HG03460 (cell line): ENCODE measurements around the gene FOCAD.
A peak's percentile ranks its signal among the peaks of the same experiment; 100 is the strongest.
"Not testable (repeated sequence)": the region's sequence is repeated elsewhere in the genome, so short reads cannot be mapped to it uniquely, and the experiment has no call there.

Source experiments
- ATAC-seq: cut with Tn5 transposase; IDR thresholded peaks from one replicate; pipeline ENCODE4 v1.9.1; 2021; ENCODE audit not compliant: unreplicated experiment

The FOCAD gene

GRCh38 chr9:20945856-20946255 lies 261.8 kb downstream of the FOCAD start:
- ATAC-seq: no peak

- no peak for ATAC-seq
These were observed 264.6 kb downstream of the FOCAD start for GRCh38 chr9:20948703-20949102.

- ATAC-seq: no peak
These were observed 266.6 kb downstream of the FOCAD start for GRCh38 chr9:20950707-20951106.

DNA sequence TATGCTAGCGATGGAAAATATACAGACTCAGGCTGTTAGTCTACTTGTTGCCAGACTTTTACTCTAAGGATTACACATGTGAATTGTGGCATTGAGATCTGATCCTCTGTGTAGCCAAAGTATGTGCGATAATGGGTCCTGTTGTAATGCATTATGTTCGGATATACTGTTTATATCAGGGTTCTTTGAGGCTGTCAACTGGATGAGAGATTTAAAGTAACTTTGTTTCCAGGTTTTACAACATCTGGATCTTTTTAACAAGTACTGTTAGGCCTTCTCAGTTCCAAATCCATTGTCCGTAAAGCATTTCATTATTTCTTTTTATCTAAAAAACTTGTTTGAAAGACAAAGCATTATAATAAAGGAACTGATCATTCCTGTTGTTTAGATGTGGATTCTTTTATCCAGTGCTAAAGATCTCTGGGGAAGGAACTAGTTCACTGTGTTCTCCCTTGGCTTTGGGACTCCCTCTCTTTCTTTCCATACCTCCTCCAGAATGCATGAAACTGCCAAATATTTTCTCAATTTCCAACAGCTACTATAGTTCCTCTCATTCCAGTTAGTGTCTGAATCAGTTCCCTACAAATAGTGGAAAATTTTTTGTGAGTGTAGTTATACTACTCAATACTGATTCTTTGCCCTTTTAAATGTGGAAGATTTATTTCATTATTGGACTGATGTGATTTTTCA lies 278.6 kb downstream of the FOCAD start:
- ATAC-seq: no peak

- ATAC-seq: no peak
These were observed 288.6 kb downstream of the FOCAD start for GRCh38 chr9:20972684-20973083.

DNA sequence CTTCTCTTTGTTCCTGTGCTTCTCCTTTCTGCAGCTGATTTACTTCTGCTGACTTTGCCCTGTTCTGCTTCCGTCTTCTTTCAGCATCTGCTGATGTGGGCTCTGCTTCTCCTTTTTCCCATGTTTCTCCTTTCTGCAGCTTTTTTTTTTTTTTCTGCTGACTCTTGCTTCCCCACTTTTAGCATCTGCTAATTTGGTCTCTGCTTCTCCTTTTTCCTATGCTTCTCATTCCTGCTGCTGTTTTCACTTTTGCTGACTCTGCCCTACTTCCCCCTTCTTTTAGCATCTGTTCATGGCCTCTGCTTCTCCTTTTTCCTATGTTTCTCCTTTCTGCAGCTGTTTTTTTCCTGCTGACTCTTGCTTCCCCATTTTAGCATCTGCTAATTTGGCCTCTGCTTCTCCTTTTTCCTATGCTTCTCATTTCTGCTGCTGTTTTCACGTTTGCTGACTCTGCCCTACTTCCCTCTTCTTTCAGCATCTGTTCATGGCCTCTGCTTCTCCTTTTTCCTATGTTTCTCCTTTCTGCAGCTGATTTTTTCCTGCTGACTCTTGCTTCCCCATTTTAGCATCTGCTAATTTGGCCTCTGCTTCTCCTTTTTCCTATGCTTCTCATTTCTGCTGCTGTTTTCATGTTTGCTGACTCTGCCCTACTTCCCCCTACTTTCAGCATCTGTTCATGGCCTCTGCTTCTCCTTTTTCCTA lies 289.3 kb downstream of the FOCAD start:
- not testable (repeated sequence) for ATAC-seq

GRCh38 chr9:20974191-20974938 lies 290.3 kb downstream of the FOCAD start:
- not testable (repeated sequence) for ATAC-seq

DNA sequence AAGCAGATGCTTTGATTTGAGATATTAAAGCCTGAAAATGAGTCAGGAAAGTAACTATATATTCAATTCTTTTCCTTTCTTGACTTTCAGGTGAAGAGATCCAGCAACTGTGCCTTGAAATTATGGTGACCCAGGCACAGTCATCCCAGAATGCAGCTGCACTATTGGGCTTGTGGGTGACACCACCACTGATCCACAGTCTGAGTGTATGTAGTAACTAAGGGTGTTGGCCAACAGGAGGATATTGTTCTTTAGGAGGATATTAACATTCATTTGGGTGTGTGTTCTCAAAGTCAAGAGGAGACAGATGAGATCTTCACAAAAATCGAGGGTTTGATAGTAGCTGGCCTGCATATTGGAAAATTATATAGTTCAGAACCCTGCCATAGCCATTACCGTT lies 294.2 kb downstream of the FOCAD start:
- no peak for ATAC-seq

- ATAC-seq: peak; percentile 70
These were observed 296.9 kb downstream of the FOCAD start for GRCh38 chr9:20980832-20981455.

- no peak for ATAC-seq
These were observed 297.4 kb downstream of the FOCAD start for GRCh38 chr9:20981486-20981885.

DNA sequence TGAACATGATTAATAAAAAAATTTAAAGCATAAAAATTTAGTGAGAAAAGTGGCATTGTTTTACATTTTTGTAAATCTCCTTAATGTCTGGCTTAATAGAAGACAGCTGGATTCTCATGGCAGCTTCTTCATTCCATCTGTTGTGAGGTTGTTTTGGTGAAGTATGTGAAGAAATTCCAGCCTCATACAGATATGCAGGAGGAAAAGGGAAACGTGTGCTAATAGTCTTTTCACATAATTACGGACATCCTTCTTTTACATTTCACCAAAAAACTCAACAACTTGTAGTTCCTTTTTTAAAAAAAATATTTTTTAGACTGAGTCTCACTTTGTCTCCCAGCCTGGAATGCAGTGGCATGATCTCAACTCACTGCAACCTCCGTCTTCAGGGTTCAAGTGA lies 300.4 kb downstream of the FOCAD start:
- no peak for ATAC-seq

DNA sequence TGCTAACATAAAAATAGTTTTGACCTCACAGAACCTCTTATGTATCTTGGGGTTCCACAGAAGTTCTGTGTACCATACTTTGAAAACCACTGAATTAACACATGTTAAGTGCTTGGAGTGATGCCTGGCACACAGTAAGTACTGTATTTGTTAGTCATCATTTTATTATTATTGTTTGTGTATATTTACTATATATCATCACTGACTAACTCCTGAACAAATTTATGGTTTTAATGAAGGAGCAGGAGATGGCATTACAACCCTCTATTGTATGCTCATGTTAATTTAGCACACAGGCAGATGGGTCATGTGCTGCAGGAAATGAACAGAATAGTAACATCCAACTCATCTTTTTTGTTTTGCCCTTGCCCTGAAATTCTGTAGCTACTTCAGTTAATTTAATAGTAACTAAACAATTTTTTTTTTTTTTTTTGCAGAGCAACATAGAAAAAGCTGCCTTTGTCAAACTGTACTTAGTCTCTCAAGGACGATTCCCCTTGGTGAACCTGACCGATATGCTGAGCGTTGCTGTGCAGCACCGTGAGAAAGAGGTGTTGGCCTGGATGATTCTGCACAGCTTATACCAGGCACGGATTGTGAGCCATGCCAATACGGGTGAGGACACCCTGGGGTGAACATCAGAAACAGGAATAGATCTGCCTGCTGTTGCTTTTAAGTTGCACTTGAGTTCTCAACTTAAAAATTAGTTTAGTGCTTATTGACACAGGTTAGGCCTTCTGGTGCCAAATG lies 302.0 kb downstream of the FOCAD start:
- no peak for ATAC-seq

DNA sequence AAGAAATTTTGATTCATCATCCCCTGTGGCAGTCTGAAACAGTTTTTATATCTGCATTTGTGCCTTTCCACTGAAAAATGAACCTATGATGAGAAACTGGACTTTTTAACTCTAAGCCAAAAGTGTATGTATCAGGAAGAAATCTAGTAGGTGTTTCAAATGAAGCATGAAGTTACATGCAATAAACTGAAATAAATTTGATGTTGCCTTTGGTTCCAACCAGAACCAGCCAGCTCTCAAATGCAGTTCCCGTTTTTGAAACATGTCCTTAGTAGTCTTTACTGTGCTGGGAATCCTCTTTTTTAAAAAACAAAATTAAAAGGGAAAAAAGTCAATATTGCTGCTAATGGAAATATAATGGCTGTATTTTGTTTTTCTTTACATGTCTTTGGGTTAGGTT lies 303.5 kb downstream of the FOCAD start:
- ATAC-seq: no peak

GRCh38 chr9:20988061-20988460 lies 304.0 kb downstream of the FOCAD start:
- no peak for ATAC-seq

DNA sequence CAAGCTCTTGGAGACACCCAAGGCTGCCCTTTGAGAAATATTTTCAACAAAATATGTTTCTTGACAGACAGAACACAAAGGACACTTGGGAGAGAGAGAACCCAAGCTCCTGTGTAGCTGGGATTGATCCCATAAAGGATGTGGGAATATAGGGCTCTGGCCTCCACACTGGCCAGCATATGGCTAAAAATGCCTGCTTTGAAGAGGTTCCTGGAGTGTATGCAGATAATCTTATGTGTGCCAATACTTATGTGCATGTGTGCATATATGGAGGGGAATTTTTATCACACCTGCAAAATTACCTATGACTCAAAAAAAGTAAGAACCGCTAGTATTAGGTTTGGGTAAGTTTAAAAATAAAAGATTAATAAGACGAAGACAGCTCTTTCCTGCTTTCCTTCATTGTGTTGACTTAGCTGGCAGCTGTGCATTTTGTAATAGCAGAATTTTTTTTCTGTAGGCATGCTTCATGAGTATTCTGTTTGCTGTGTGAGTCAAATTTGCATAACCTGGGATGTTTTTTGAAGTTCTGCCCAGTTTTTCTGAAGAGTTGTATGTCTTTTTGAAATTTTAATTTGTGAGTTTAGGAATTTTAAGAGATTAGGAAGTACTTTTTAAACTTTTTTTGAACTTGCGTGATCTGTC lies 304.7 kb downstream of the FOCAD start:
- no peak for ATAC-seq

GRCh38 chr9:20989923-20990341 lies 305.9 kb downstream of the FOCAD start:
- no peak for ATAC-seq

DNA sequence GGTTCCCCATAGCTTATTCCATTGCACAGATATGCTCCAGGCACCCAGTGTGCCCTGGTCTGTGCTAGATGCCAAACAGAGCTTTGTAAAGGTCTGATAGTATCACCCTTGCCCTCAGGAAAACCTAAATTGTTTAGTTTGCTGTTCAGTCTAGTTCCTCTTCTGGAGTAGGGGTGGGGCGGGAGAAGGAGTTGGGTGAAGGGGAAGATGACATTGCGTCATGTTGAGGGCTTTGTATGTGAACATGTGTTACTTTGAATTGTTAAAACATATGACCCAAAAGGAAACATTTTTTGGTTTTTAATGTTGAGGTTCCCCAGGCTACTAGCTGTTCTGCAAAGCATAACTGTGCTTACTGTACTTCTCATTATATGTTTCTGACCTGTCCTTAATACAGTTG lies 306.8 kb downstream of the FOCAD start:
- no peak for ATAC-seq

DNA sequence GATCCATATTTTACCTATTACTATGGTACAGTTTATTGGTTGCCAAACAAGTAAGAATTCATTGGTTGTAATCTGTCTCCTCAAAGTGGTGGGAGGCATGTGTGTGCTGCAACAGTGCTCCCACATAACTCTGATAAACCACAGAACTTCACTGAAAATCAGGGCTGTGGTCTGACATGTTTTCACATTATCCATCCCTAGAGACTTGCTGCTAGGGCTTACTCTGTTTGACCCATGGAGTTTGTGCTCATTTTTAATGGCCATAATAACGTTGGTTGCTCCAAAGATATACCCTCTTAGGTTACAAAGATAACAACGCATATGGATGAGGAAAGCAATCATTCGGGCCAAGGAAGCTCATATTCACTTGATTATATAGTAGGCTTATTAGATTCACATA lies 310.4 kb downstream of the FOCAD start:
- ATAC-seq: no peak

- no peak for ATAC-seq
These were observed 311.6 kb downstream of the FOCAD start for GRCh38 chr9:20995616-20996015.

DNA sequence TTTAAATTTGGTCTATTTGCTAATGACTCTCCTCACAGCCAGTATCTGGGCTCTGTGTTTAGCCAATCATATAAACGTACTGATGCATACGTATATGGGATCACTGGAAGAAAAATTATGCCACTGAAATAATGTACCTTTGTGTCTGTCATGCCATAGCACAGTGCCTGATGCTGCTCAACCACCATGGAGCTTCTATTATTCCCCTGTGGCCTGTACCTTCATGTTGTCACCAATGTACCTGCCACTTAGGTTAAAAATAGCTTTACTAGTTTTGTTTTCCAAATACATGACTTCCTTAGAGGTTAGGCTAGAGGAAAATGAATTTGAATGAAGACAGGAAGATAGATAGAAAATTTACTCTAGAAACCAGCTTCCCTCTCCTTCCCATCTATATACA lies 312.8 kb downstream of the FOCAD start:
- peak; percentile 82 for ATAC-seq
